Progenitor cell of endocrine pancreas (in vitro differentiated cells): ENCODE measurements around the gene GNPTAB. TPM values are rescaled to one million over a fixed set of nuclear protein-coding genes. Genes with fewer than 3 reads are reported as not detected.

Experiments used
- DNase-seq: peaks from one replicate; pipeline ENCODE4 v3.0.0; 2021; ENCODE audit warnings: low spot score; ENCODE audit not compliant: unreplicated experiment
- H3K27ac Mint-ChIP-seq: 2 replicates; pipeline ENCODE4 v1.8.0; 2021; ENCODE audit warnings: mild to moderate bottlenecking, moderate library complexity, mixed read lengths
- H3K27me3 Mint-ChIP-seq: 2 replicates; pipeline ENCODE4 v1.8.0; 2021; ENCODE audit warnings: mixed read lengths
- H3K36me3 Mint-ChIP-seq: 2 replicates; pipeline ENCODE4 v1.8.0; 2022; ENCODE audit warnings: mixed read lengths; ENCODE audit not compliant: insufficient read depth
- H3K4me1 Mint-ChIP-seq: 2 replicates; pipeline ENCODE4 v1.8.0; 2021; ENCODE audit warnings: low read depth, mixed read lengths
- H3K4me3 Mint-ChIP-seq: 2 replicates; pipeline ENCODE4 v1.8.0; 2021; ENCODE audit warnings: low read depth, mild to moderate bottlenecking, moderate library complexity, mixed read lengths
- H3K9me3 Mint-ChIP-seq: 2 replicates; pipeline ENCODE4 v1.8.0; 2021; ENCODE audit warnings: low read depth, mixed read lengths
- CTCF ChIP-seq: fragments of 200-600 bp; sonication (generic); IDR thresholded peaks from one replicate; pipeline ENCODE4 v1.5.0; 2021; ENCODE audit warnings: antibody characterized with exemption, mild to moderate bottlenecking; ENCODE audit not compliant: unreplicated experiment
- total RNA-seq: library from RNA; stranded (reverse); gene quantifications from 2 replicates; pipeline ENCODE4 v1.2.1, GENCODE V29; 2021

Gene GNPTAB
- total RNA-seq, 1 donor from 2014 or later, result 23.2 TPM

GRCh38 chr12:101847325-101847724 lies 16.6 kb upstream of the GNPTAB start:
- no peak for TF ChIP-seq CTCF
- Mint-ChIP-seq H3K27ac (no peak overlapping the region), H3K27me3 (no peaks in the 10 kb centered on the region), H3K4me3 (no peak overlapping the region), H3K9me3 (no peaks in the 10 kb centered on the region), H3K4me1 (no peaks in the 10 kb centered on the region), H3K36me3 (no peaks in the 10 kb centered on the region)
- no peak for DNase-seq

- Mint-ChIP-seq H3K9me3 (no peaks in the 10 kb centered on the region), H3K27ac (no peak overlapping the region), H3K4me1 (no peaks in the 10 kb centered on the region), H3K27me3 (no peaks in the 10 kb centered on the region), H3K4me3 (no peak overlapping the region), H3K36me3 (no peaks in the 10 kb centered on the region)
- no peak for TF ChIP-seq CTCF
- DNase-seq, result no peak
Observed at GRCh38 chr12:101845137-101845711, 14.5 kb upstream of the GNPTAB start.

GRCh38 chr12:101841069-101841468 lies 10.3 kb upstream of the GNPTAB start:
- no peak for DNase-seq
- no peak overlapping the region for H3K27ac Mint-ChIP-seq
- TF ChIP-seq CTCF, result no peak
- no peaks in the 10 kb centered on the region for H3K4me1 Mint-ChIP-seq
- no peak overlapping the region for H3K4me3 Mint-ChIP-seq
- H3K27me3 Mint-ChIP-seq, result no peaks in the 10 kb centered on the region
- H3K36me3 Mint-ChIP-seq, result no peaks in the 10 kb centered on the region
- no peaks in the 10 kb centered on the region for H3K9me3 Mint-ChIP-seq

GRCh38 chr12:101839324-101840283 lies 8.8 kb upstream of the GNPTAB start:
- TF ChIP-seq CTCF, result peak; percentile 88
- H3K36me3 Mint-ChIP-seq, result no peaks in the 10 kb centered on the region
- no peaks in the 10 kb centered on the region for H3K9me3 Mint-ChIP-seq

GRCh38 chr12:101838628-101839323 lies 8.0 kb upstream of the GNPTAB start:
- H3K9me3 Mint-ChIP-seq, result no peaks in the 10 kb centered on the region
- no peak overlapping the region for H3K4me3 Mint-ChIP-seq
- no peaks in the 10 kb centered on the region for H3K27me3 Mint-ChIP-seq
- no peak for TF ChIP-seq CTCF
- H3K36me3 Mint-ChIP-seq, result no peaks in the 10 kb centered on the region
- no peak for DNase-seq
- H3K4me1 Mint-ChIP-seq, result no peaks in the 10 kb centered on the region
- no peak overlapping the region for H3K27ac Mint-ChIP-seq

More at GRCh38 chr12:101839324-101840283, 8.8 kb upstream of the GNPTAB start:
- Mint-ChIP-seq H3K27ac (no peak overlapping the region), H3K4me3 (no peak overlapping the region), H3K4me1 (no peaks in the 10 kb centered on the region), H3K27me3 (no peaks in the 10 kb centered on the region)
- DNase-seq, result peak; percentile 16
